ENCODE measurements around the gene GCH1.

GRCh38 chr14:54928216-54928615 lies 25.6 kb upstream of the GCH1 start:
- TF ChIP-seq, protein P1, sequence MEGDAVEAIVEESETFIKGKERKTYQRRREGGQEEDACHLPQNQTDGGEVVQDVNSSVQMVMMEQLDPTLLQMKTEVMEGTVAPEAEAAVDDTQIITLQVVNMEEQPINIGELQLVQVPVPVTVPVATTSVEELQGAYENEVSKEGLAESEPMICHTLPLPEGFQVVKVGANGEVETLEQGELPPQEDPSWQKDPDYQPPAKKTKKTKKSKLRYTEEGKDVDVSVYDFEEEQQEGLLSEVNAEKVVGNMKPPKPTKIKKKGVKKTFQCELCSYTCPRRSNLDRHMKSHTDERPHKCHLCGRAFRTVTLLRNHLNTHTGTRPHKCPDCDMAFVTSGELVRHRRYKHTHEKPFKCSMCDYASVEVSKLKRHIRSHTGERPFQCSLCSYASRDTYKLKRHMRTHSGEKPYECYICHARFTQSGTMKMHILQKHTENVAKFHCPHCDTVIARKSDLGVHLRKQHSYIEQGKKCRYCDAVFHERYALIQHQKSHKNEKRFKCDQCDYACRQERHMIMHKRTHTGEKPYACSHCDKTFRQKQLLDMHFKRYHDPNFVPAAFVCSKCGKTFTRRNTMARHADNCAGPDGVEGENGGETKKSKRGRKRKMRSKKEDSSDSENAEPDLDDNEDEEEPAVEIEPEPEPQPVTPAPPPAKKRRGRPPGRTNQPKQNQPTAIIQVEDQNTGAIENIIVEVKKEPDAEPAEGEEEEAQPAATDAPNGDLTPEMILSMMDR (IDR thresholded peaks at IDR 0.05; ENCODE audit: low read depth, low read length): no peak
- no peak for TF ChIP-seq EZH2phosphoT487 (IDR thresholded peaks at IDR 0.05; ENCODE audit: low read depth)

Measured in OCI-LY3 (cell line).